Measurements from ENCODE around the gene ADAM23.

The ADAM23 gene

DNA sequence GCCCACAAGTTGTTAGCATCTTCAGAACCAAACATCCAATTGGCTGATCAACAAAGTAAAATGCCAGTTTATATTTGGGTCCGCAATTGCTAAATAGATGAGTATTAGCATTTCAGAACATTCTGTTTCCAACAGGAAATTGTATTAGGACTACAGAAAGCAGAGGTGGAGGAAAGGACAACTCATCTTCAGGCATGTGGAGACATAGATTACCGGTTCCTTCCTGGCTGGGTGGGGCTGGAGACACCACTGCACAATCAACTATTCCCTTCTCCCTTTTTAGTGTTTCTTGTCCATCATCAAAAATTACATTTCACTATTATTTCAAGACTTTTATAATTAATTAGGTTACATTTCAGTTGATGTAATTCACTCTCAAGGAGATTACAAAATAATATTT, 83.8 kb downstream of the ADAM23 start:
- no peak for DNase-seq
- no peaks in the 10 kb centered on the region for H3K36me3 ChIP-seq
- TF ChIP-seq, protein P1, sequence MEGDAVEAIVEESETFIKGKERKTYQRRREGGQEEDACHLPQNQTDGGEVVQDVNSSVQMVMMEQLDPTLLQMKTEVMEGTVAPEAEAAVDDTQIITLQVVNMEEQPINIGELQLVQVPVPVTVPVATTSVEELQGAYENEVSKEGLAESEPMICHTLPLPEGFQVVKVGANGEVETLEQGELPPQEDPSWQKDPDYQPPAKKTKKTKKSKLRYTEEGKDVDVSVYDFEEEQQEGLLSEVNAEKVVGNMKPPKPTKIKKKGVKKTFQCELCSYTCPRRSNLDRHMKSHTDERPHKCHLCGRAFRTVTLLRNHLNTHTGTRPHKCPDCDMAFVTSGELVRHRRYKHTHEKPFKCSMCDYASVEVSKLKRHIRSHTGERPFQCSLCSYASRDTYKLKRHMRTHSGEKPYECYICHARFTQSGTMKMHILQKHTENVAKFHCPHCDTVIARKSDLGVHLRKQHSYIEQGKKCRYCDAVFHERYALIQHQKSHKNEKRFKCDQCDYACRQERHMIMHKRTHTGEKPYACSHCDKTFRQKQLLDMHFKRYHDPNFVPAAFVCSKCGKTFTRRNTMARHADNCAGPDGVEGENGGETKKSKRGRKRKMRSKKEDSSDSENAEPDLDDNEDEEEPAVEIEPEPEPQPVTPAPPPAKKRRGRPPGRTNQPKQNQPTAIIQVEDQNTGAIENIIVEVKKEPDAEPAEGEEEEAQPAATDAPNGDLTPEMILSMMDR (IDR thresholded peaks at IDR 0.05; ENCODE audit: low read depth, low read length) = no peak
- H3K27ac ChIP-seq = no peak overlapping the region
- H3K27me3 ChIP-seq (ENCODE audit: insufficient read depth, low read depth, severe bottlenecking) = no peaks in the 10 kb centered on the region
- H3K4me3 ChIP-seq (ENCODE audit: low read depth, low read length) = no peak overlapping the region
- no peaks in the 10 kb centered on the region for H3K9me3 ChIP-seq (ENCODE audit: severe bottlenecking)

DNA sequence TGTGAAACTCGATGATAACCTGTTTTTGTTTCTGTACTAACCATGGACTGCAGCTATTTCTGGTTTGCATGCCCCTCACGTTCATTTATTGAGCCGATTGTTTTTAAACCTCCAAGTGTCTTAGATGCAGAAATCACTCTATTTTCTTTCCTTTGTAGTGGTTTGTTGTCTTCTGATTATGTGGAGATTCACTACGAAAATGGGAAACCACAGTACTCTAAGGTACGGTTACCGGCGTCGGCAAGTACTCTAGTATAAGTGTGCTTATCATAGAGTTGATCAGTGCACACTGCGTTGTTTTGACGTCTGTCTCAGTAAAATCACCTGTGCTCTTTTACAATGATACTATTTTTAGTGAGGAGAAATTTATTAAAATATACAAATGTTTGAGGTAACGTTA, 87.4 kb downstream of the ADAM23 start:
- Histone ChIP-seq H3K27me3 (ENCODE audit: insufficient read depth, low read depth, severe bottlenecking) (no peaks in the 10 kb centered on the region), H3K9me3 (ENCODE audit: severe bottlenecking) (no peaks in the 10 kb centered on the region), H3K36me3 (no peaks in the 10 kb centered on the region), H3K4me3 (ENCODE audit: low read depth, low read length) (no peak overlapping the region), H3K27ac (no peak overlapping the region)
- TF ChIP-seq, protein P1 (IDR thresholded peaks at IDR 0.05; ENCODE audit: low read depth, low read length) = no peak
- no peak for DNase-seq

DNA sequence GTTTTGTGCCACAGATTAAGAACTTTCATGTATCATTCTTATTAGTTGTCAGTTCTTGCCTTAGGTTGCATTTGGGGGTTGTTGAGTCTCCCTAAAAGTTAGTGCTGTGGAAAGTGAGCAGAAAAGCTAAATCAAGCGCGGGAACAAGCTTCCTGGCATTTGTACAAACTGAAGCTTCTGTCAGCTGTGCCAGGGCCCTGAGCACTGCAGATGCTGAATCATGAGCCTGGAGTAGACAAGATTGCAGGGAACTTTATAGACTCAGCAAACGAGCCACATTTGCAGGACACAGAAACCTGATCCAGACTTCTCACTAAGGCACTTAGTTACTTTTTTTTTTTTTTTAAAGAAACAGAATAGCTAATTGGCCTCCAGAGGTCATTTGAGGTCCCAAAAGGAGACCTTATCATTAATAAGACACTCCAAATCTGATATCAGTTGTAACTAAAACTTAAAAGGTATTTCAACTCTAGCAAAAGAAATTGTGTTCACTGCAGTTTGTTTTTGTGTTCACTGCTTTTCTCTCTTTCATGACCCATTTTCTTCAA, 88.7 kb downstream of the ADAM23 start:
- no peak for DNase-seq
- no peak overlapping the region for H3K4me3 ChIP-seq (ENCODE audit: low read depth, low read length)

DNA sequence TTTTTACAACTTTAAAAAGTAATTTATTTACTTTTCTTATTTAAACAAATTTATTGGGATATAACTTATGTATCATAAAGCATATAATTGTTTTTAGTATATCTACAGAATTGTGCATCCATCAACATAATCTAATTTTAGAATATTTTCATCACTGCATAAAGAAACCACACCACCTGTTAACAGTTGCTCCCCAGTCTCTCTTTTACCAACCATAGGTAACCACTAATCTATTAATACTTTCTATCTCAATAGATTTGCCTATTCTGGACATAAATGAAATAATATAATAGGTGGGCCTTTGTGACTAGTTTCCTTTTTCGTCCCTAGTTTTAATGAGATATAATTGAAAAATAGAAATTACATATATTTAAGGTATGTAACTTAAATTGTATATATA, 90.6 kb downstream of the ADAM23 start:
- DNase-seq = no peak
- Histone ChIP-seq H3K4me3 (ENCODE audit: low read depth, low read length) (no peak overlapping the region), H3K27ac (no peak overlapping the region), H3K27me3 (ENCODE audit: insufficient read depth, low read depth, severe bottlenecking) (no peaks in the 10 kb centered on the region), H3K9me3 (ENCODE audit: severe bottlenecking) (no peaks in the 10 kb centered on the region), H3K36me3 (no peaks in the 10 kb centered on the region)
- TF ChIP-seq, protein P1 (IDR thresholded peaks at IDR 0.05; ENCODE audit: low read depth, low read length) = no peak

More for the DNA sequence above, 88.7 kb downstream of the ADAM23 start:
- Histone ChIP-seq H3K36me3 (no peaks in the 10 kb centered on the region), H3K9me3 (ENCODE audit: severe bottlenecking) (no peaks in the 10 kb centered on the region), H3K27me3 (ENCODE audit: insufficient read depth, low read depth, severe bottlenecking) (no peaks in the 10 kb centered on the region), H3K27ac (no peak overlapping the region)
- TF ChIP-seq, protein P1 (IDR thresholded peaks at IDR 0.05; ENCODE audit: low read depth, low read length) = no peak

DNA sequence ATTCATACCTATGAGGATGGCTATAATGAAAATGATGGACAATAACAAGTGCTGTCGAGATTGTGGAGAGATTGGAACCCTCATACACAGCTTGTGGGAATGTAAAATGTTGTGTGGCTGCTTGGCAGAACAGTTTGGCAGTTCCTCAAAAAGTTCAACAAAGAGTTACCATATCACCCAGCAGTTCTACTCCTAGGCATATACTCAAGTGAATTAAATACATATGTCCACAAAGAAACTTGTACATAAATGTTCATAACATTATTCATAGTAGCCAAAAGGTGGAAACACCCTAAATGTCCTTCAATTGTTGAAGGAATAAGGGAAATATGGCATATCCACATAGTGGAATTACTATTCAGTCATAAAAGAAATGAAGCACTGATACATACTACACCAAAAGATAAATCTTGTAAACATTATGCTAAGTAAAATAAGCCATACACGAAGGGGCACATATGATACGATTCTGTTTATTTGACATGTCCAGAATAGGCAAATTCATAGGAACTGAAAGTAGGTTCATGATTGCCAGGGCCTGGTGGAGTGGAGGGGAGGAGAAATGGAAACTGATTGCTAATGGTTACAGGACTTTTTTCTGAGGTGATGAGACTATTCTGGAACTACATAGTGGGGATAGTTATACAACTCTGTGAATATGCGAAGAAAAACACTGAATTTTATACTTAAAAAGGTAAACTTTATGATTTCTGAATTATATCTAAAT, 92.1 kb downstream of the ADAM23 start:
- TF ChIP-seq, protein P1 (IDR thresholded peaks at IDR 0.05; ENCODE audit: low read depth, low read length) = no peak
- H3K27me3 ChIP-seq (ENCODE audit: insufficient read depth, low read depth, severe bottlenecking) = no peaks in the 10 kb centered on the region
- no peak overlapping the region for H3K27ac ChIP-seq
- no peak overlapping the region for H3K4me3 ChIP-seq (ENCODE audit: low read depth, low read length)
- H3K9me3 ChIP-seq (ENCODE audit: severe bottlenecking) = no peaks in the 10 kb centered on the region
- DNase-seq = no peak
- H3K36me3 ChIP-seq = no peaks in the 10 kb centered on the region
